Measurements from ENCODE around the gene CBX6.

CBX6 gene

DNA sequence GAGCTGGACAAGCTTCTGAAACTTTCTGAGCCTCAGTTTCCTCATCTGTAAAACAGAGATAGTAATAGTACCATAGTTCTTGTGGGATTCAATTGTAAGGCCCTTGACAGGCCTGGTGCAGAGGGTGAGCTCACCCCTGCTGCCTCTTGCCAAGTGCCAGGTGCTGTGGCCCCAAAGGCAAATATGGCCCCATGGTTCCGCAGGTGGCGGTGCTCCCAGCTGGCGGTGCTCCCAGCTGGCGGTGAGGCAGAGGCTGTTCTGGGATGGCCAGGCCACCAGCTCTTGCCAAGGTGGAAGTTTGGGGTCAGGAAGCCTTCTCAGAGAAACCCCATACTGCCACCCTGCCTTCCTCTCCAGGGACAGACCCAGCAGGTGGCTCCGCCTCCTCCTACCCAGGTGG is 37.0 kb downstream of the CBX6 start:
- DNase-seq, result no peak

DNA sequence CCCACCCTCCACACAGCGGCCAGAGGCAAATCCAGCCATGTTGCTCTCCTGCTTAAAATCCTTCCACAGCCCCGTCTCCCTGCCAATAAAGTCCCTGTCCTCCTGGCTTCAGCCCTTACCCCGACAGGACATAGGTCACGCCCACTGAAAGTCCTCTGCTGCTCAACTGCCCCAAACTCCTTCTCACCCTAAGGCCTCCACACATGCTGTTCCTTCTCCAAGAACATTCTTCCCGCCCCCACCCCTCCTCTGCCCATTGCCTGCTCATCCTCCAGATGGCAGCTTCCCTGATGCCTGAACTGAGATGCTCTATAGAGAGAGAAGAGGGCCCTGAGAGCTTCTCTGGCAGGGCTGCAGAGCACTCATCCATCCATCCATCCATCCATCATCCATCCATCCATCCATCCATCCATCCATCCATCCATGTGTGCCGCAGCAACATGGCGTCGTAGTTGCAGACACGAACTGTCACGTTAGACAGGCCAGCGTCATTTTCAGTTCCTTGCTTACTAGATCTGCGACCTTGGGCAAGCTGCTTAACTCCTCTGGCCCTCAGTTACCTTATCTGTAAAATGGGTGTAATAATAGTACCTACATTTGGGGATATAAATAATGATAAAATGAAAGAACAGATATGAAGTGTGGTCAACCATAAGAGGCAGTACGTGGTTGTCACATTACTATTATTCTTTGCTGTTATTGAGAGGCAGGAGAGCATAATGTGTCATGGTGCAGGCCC is 37.6 kb downstream of the CBX6 start:
- DNase-seq, result no peak

DNA sequence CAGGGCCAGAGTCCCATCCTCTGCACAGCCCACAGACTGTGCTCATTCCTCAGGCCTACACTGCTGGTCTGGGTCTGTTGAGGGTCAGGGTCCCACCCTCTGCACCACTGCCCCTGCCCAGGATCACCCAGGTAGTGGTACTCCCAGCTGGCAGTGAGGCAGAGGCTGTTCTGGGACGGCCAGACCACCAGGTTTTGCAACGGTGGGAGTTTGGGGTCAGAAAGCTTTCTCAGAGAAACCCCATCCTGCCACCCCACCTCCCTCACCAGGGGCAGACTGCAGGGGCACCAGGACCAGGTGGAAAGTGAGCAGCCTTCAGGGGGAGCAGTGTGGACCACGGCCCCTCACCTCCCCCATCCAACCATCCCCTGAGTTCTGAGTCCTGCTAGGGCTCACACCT is 39.0 kb downstream of the CBX6 start:
- no peak for DNase-seq

DNA sequence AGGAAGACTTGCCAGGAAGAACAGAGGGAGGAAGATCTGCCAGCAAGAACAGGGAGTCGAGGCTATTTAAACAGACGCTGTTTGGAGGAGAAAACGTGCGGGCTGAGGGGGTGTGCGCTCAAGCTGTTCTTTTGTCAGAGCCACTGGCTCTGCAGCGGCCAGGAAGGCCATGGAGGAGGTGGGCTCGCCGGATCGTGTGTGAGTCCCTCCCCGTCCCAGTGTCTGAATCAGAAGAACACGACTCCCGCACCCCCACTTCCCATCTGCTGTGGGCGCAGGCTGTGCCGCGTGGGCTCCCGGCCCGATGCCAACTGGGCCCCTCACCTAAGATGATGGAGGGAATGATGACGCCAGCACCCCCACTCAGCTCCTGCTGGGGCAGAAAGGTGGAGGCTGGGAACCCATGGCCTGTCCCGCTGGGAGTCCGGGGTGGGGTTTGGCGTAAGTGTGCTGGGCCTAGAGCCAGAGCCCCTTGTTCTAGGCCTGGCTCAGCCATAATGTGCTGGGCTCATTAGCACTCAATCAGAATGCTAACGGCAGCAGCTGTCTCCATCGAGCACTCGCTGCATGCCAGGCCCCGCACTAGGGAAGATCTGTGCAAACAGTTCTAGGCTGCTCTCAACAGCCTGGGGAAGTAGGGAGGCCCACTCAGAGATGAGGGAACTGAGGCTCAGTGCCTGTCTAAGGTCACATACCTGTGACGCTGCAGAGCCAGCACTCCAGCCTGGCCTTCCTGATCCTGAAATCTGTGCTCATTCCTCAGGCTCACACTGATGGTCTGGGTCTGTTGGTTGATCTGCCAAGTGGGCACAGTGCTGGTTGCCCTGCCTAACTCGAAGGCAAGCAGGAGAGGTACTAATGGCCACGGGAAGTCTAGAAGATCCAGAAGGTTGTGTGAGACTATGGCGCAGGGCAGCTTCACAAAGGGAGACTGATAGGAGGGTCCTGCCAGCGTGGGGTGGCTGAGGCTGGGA is 39.7 kb downstream of the CBX6 start:
- DNase-seq, result no peak

DNA sequence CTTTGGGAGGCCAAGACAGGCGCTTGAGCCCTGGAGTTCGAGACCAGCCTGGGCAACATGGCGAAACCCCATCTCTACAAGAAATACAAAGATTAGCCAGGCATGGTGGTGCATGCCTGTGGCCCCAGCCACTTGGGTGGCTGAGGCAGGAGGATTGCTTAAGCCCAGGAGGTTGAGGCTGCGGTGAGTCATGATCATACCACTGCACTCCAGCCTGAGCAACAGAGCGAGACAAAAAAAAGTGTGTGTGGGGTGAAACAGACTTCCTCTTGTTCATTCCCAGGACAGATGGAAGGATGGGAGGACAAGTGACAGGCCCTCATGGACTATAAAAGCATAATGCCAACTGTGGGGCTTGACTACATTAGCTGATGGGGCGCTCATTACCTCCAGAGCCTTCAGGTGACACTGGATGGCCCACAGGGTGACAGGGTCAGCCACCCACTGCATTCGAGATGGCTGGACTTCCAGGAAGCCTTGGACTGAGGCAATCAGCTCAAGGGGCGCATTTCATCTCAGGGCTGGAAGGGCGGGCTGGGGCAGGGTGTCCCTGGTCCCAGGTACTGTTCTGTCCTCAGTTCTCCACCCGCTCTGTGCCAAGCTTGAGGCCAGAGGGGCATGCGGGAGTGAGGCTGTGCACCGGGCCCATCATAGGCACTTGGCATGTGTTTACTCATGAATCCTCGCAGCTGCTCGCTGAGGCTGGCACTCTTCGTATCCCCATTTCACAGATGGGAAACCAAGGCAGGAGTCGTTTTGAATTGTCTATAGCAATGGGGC is 40.7 kb downstream of the CBX6 start:
- DNase-seq, result no peak

DNA sequence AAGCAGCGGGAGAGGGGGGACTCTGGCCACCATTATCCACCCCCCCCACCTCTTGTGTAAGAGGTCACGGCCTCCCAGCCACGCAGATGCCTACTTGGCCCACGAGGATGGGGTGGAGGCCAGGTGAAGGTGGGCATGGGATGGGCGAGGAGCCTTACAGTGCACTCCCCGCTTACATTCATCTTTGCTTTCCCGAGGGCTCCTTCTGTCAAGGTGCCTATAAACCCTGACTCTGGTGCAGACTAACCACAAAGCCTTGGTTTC is 41.2 kb downstream of the CBX6 start:
- DNase-seq, result no peak

DNA sequence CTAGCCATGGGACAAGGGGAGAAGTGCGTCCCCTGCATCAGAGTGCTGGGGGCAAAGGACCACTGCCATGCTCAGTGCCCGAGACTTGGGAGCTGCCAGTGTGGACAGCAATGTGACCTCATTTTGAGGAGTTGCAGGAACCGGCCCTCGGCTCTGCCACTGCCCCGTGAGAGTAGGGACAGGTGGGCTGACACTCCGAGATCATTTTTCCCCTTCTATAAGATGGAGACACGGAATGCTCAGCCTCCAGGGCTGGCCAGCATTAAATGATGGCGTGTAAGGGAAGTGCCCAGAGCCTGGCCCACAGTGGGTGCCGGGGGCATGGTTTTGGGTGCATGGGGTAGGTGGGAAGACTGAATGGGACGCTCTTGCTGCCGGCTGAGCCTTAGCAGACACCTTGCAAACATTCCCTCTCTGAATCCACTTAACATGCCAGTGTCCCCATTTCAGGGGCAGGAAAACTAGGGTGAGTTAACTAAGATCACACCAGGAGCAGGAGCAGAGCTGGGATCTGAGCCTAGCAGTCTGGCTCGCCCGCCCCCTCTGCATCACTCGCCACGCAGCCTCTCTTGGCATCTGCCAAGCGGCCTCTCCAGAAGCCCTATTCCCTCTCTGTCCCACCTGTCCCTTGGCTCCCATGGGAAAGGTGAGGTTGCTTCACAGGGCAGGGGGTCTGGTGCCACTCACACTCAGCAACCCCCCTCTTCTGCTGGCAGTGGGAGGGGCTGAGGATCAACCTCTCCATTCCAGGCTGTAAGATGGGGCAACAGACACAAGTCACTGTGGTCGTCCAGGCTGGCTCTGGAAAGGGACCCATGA is 41.8 kb downstream of the CBX6 start:
- DNase-seq, result no peak

DNA sequence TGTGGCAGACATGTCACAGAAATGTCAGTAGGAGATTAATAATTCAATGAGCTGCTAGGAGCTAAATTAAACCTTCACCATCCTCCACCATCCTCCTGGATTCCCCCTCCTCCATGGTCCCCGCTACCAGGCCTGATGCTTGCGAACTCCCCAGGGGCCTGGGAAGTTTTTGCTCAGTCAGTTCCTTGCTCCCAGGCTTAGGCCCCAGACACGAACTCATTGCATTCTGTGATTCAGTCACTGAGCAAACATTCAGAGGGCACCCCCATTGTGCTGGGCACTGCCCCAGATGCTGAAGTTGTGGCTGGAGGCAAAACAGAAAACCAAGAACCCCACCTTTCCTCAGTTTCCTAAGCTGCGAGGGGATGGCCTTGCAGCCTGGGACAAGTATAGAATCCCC is 42.5 kb downstream of the CBX6 start:
- no peak for DNase-seq

DNA sequence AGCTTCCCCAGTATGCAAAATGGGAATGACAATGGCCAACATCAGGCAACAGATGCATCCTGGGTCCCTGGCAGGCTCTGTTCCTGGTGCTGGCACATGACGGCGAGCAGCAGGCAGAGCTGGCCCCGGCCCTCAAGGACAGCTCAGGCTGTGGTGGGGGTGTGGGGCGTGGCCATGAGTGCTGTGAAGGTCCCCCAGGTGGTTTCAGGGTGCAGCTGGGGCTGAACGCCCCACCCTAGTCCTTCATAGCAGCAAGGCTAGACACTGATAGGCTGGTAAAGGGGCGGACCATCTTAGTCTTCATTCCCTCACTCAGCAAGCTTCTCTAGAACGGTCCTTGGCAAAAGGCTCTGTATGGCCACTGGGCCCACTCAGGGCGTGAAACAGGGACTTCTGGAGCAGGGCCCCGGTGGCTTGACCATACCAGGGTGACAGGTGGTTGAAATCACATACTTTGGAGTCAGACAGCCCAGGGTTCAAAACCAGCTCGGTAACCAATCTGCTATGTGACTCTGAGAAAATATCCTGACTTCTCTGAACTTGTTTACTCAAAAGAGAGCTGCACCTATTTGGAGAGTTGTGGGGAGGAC is 43.3 kb downstream of the CBX6 start:
- no peak for DNase-seq

DNA sequence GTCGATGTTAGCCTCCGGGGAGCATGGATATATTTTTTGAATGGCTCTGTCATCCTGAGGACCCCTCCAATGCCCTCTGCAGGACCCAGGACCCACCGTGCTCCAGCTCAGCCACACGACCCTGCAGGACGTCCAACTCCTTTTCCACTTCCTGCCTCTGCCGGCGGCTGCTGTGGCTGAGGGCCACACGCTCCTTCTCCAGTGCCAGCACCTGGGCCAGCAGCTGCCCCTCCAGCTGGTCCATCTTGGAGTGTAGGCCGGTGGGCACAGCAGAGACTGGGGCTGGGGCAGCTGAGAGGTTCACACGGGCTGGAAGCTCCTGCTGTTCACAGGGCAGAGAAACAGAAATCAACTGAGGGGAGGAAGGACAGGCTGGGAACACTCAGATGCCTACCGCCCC is 43.8 kb downstream of the CBX6 start:
- no peak for DNase-seq

DNA sequence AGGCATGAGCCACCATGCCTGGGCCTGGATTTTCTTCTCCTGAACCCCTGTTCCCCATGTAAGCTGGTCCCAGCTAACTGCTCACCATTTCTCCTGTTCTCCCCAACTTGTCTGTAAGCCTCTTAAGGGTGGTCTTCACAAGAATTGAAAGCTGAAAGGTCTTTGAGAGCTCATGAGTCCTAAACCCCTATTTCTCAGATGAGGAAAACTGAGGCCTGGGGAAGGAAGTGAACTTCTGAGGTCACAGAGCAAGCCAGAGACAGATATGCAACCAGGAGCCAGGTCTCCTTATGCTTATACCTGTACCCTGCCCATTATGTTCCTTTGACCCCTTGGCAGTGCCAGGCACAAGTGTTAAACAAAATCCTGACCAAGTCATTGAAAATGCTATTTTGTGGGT is 44.5 kb downstream of the CBX6 start:
- no peak for DNase-seq

DNA sequence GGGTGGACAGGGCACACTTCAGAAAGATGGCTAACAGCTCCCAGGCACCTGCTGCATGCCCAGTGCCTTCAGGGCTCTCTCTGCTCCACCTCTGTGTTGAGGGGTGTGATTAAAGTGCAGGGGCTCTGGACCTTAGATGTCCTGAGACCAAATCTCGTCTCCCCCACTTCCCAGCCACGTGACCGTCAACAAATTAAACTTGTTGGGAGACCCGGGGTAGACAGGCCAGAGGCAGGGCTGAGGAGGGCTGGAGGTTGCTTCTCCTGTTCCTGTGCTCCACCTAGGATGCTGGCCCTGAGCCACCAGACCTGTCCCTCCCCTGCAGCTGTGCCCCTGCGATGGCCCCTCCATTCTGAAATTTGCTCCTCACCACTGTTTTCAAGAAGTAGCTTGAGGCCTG is 45.2 kb downstream of the CBX6 start:
- no peak for DNase-seq

DNA sequence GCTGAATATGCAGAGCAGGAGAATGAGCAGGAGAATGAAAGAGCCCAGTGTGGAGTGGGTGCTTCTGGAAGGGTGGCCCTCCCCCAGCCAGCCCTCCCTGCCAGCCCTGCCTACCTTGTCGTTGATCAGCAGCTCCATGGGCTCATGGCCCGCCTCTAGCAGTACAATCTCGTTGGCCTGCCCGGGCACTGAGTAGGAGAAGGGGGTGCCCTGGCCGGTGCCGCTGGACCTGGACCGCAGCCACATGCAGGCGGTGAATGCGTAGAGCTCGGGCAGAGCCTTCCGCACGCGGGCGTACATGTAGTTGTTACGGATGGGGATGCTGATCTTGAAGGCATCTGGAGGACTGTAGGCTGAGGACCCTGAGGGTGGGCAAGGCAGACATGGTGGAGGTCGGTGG is 45.6 kb downstream of the CBX6 start:
- DNase-seq, result no peak

DNA sequence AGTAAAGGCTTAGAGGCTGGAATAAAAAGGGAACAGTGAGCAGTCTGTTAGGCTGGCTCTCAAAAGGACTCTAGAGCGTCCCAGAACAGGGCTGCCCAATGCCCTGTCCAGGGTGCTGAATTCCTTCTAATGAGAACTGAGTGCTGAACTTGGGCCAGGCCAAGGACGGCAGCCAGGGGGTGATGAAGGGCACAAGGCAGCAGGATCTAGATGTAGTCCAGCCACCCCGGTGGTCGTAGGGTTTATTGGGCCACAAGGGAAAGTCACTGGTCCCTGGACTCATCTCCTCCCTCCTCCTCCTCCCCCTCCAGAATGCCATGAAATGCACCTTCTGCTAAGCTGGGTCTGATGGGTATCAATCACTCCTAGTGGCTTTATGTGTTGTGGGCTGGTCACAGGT is 47.4 kb downstream of the CBX6 start:
- DNase-seq, result peak; percentile 51

DNA sequence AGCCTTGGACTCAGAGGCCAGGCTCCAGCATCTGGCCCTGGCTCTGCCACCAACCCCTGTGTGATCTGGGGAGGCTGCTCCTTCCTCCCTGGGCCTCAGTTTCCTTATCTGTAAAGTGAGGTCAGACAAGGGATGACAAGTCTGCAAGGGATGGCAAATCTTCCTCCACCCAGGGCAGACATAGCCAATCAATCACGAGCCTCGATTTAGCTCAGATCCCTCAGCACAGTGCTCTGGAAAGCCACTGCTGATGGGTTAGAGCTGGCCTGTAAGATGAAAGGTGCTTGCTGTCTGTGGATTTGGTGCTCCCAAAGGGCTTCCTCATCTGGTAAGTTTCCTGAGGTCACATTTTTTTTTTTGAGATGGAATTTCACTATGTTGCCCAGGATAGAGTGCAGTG is 48.4 kb downstream of the CBX6 start:
- DNase-seq, result no peak

DNA sequence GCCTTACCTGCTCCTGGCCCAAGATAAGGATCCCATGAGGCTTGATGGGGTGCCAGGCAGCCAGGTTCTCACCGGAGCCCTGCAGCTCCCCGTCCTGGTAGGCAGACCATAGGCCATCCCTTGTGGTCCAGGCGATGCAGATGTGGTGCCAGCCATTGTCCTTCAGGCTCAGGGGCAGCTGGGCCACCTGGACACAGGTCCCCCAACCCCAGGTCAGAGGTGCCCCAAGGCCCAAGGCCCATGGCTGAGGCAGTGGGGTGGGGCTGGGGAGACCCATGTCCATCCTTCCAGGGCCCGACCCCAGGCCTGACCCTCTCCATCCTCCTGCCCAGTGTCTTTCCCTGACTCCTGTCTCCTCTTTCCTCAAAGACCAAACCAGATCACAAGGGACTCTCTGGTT is 48.9 kb downstream of the CBX6 start:
- DNase-seq, result no peak

DNA sequence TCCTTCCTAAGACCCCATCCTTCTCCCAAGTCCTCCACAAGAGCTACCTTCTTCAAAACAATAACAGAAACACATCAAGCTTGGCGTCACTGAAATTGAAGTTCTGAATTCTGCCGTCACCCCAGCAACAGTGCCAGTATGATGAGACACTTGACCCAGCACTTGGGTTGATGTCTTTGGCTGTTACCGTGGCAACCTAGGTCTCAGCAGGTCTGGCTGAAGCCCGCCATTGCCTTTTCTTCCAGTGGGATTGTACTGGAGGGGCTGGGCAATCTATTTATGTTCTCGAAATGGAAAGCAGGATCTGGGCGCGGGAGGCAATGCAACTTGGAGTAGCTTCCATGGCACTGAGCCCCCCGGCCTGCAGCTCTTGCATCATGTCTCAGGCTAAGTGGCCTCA is 52.0 kb downstream of the CBX6 start:
- DNase-seq, result no peak

DNA sequence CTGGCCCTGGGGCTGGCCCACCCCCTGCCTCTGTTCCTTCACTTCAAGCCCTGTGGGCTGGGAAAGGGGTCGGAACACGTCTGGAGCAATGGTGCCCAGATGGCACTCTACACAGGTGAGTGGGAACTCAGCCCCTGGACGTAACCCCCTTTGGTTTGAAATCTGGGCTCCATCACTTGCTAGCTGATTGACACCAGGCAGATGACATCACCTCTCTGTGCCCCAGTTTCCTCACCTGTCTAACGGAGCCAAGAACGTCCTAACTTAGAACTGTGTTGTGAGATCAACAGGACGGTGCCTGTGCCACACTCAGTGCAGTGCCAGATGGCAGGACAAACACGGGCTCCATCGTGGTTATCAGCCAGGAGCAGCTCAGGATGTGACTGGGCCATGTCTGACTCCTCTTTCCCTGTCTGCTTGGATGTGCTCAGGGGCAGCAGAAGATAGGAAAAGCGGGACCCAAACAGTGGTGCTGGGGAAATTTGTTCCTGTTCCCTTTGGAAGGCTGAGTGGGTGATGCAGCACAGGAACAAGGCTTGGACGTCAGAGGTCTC is 52.6 kb downstream of the CBX6 start:
- DNase-seq, result no peak

DNA sequence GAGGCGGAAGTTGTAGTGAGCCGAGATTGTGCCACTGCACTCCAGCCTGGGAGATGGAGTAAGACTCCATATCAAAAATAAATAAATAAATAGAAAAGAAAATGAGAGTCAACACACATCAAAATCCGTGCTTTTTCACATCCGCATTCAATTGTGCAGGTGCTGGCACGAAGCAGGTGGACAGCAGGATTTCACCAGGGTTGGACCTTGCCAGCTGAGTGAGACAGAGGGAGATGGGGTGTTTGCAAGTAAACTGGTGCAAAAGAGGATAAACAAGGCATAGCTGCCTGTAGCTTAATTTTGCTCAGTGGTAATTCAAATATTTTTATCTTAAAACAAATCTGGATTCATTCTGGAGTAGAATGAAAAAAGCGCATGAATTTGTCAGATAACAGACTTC is 54.8 kb downstream of the CBX6 start:
- DNase-seq, result no peak

DNA sequence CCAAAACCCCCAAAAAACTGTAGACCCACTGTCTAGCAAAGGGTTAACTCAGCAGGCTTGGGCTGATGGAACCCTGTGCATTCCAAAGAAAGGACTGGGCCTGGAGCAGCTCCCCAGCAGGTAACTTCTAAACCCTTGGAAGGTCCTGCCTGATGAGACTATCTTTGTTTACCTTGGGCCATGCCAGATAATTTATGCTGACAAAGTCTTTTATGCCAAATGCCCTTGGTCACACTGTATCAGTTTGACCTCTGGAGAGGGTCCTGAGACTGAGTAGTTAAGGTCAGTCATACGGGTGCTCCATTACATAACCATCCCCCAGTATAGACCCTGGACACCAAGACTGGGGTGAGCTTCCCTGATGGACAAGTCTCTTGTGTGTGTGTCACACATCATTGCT is 56.2 kb downstream of the CBX6 start:
- no peak for DNase-seq
